Medulla oblongata (tissue), 1 donor: ENCODE data around the gene C1QL4.

Experiments used
- DNase-seq: peaks from one replicate; pipeline ENCODE4 v3.0.0-alpha.2; 2015; ENCODE audit errors: extremely low spot score

C1QL4 gene

GRCh38 chr12:49347311-49348193 lies 10.6 kb upstream of the C1QL4 start:
- DNase-seq, result peak; percentile 95

- no peak for DNase-seq
Measured at GRCh38 chr12:49346659-49347310, 9.8 kb upstream of the C1QL4 start, which contains the start of gene DNAJC22. TSS of gene DNAJC22 (plus strand) at chr12:49346888. CDS start at chr12:49348873, 1,985 bp downstream.

- DNase-seq, result no peak
Measured at GRCh38 chr12:49345825-49346658, 9.1 kb upstream of the C1QL4 start.

GRCh38 chr12:49345051-49345824 lies 8.2 kb upstream of the C1QL4 start:
- no peak for DNase-seq

GRCh38 chr12:49344486-49345050 lies 7.6 kb upstream of the C1QL4 start:
- no peak for DNase-seq

- DNase-seq, result no peak
Measured at GRCh38 chr12:49342914-49343731, 6.1 kb upstream of the C1QL4 start.

- DNase-seq, result peak; percentile 77
Measured at GRCh38 chr12:49342066-49342913, 5.3 kb upstream of the C1QL4 start.

GRCh38 chr12:49341777-49342065 lies 4.7 kb upstream of the C1QL4 start:
- no peak for DNase-seq

GRCh38 chr12:49340971-49341776 lies 4.2 kb upstream of the C1QL4 start:
- no peak for DNase-seq

- DNase-seq, result no peak
Measured at GRCh38 chr12:49340095-49340870, 3.3 kb upstream of the C1QL4 start.

GRCh38 chr12:49339464-49339861 lies 2.5 kb upstream of the C1QL4 start:
- no peak for DNase-seq

- no peak for DNase-seq
Measured at GRCh38 chr12:49338830-49339463, 2.0 kb upstream of the C1QL4 start.

GRCh38 chr12:49335955-49336644 lies 888 bp downstream of the C1QL4 start:
- DNase-seq, result no peak

- DNase-seq, result no peak
Measured at GRCh38 chr12:49335118-49335954, 1.7 kb downstream of the C1QL4 start.

GRCh38 chr12:49334681-49335080 lies 2.3 kb downstream of the C1QL4 start:
- DNase-seq, result no peak

- no peak for DNase-seq
Measured at GRCh38 chr12:49334226-49334625, 2.8 kb downstream of the C1QL4 start.
